Adrenal gland (tissue), 12 donors: ENCODE results near the gene UGCG. TPM values are rescaled to one million over a fixed set of nuclear protein-coding genes. Genes with fewer than 3 reads are reported as not detected.

Experiments used
- DNase-seq, 7 donors: peaks; one replicate each; pipeline ENCODE4 v3.0.0-alpha.2; 2019 to 2020
- H3K27ac ChIP-seq, 5 donors: fragments of 200-600 bp; sonication (generic) in 4 of 5; 1 replicate in 3 of 5; 2 replicates in 2 of 5; pipeline versions ENCODE4 v1.5.1 to v1.8.0; 2016 to 2020; ENCODE audit warnings: mild to moderate bottlenecking in 1 of 5
- H3K27me3 ChIP-seq: fragments of 200-600 bp; 2 replicates; pipeline ENCODE4 v1.8.0; 2021
- H3K36me3 ChIP-seq, 2 donors: fragments of 200-600 bp; replicated peaks in 1 of 2; 1 replicate in 1 of 2; 2 replicates in 1 of 2; pipeline versions ENCODE4 v1.5.1 to v1.8.0; 2018 to 2022
- H3K4me1 ChIP-seq, 2 donors: fragments of 200-600 bp; replicated peaks in 1 of 2; 1 replicate in 1 of 2; 2 replicates in 1 of 2; pipeline versions ENCODE4 v1.5.1 to v1.8.0; 2018 to 2021
- H3K4me3 ChIP-seq, 4 donors: fragments of 200-600 bp; sonication (generic) in 3 of 4; one replicate each; pipeline ENCODE4 v1.5.1; 2016 to 2018
- H3K9me3 ChIP-seq, 3 donors: fragments of 200-600 bp; sonication (generic) in 1 of 3; replicated peaks in 1 of 3; 1 replicate in 2 of 3; 2 replicates in 1 of 3; pipeline versions ENCODE4 v1.5.1 to v1.8.0; 2016 to 2021
- CTCF ChIP-seq, 6 experiments: fragments of 450-650 bp in 4 of 6; fragments of 200-600 bp in 2 of 6; sonication (generic) in 1 of 6; IDR thresholded peaks; 1 replicate in 5 of 6; 2 replicates in 1 of 6; pipeline versions ENCODE4 v1.5.1 to v1.8.0; 2016 to 2021; ENCODE audit warnings: antibody characterized with exemption in 6 of 6, mild to moderate bottlenecking in 2 of 6, moderate library complexity in 1 of 6
- POLR2A ChIP-seq, 2 donors: fragments of 450-650 bp; IDR thresholded peaks; one replicate each; pipeline ENCODE4 v1.6.1; 2017; ENCODE audit warnings: antibody characterized with exemption in 2 of 2, mild to moderate bottlenecking in 2 of 2, moderate library complexity in 1 of 2
- WGBS, 4 donors: extraction: QIAGEN DNeasy Blood & Tissue Kit in 2 of 4; methylation state at CpG; one replicate each; pipeline versions ENCODE4 v1.1.5 to v1.1.7; 2013 to 2017; 5-methylcytosine and 5-hydroxymethylcytosine counted together
- intact Hi-C, 2 donors: fragments of 100-400 bp; cut with DNase I; formaldehyde crosslinking; loops; one replicate each; pipeline versions ENCODE4 v1.14.1 to v1.15.0; 2022 to 2023
- polyA plus RNA-seq, 3 donors: library from polyadenylated mRNA; stranded (reverse); fragments of 200-250 nt in 2 of 3; fragments of 350-450 nt in 1 of 3; fragmentation: Illumina TruSeq in 1 of 3; extraction: RNeasy Lipid Tissue Mini Kit (QIAGEN cat#74804) in 1 of 3; gene quantifications; one replicate each; pipeline ENCODE4 v1.2.3, GENCODE V29; 2013 to 2014
- total RNA-seq, 9 donors: library from RNA; depleted of rRNA in 4 of 9; stranded (reverse); fragments of >200 nt in 4 of 9; fragments of 120-200 nt in 1 of 9; fragmentation: NEBNext Ultra II Directional in 1 of 9; extraction: Animal tissue kit (Norgen Biotek cat#: 25700) in 1 of 9; gene quantifications; one replicate each; pipeline versions ENCODE4 v1.1.0 to v1.2.4, GENCODE V29; 2013 to 2023
- donor health status: healthy with polysubstance abuse.
- donor health status: Bipolar disorder and iron deficiency.
- donor health status: DM: yes; HTN: yes; CAD: no.
- donor health status: DM: no; HTN: no; CAD: no.
- donor health status: DM: no; HTN: no; CAD: no.
- donor health status: DM: yes; HTN: yes; CAD: no.

The UGCG gene
- total and polyA plus RNA-seq, 12 donors, result 41.4 to 139 (median 84.0) TPM

GRCh38 chr9:111853450-111853827, 43.2 kb upstream of the UGCG start:
- no peak overlapping the region for H3K27ac ChIP-seq
- peaks cover 0 to 6% of the 10 kb centered on the region in 2 donors for H3K4me1 ChIP-seq
- H3K9me3 ChIP-seq, result no peaks in the 10 kb centered on the region
- no peaks in the 10 kb centered on the region for H3K27me3 ChIP-seq
- intact Hi-C loops, result no loop called here
- no peaks in the 10 kb centered on the region for H3K36me3 ChIP-seq
- no peak for DNase-seq
- no peak overlapping the region for H3K4me3 ChIP-seq
- TF ChIP-seq CTCF (IDR thresholded peaks at IDR 0.05) (no peak), POLR2A (IDR thresholded peaks at IDR 0.05) (no peak)

GRCh38 chr9:111854799-111855198, 41.8 kb upstream of the UGCG start:
- WGBS, 4 donors, result 65 to 73% (median 67%) methylated on average over 4 of the region's 4 CpGs
- no peak for TF ChIP-seq POLR2A (IDR thresholded peaks at IDR 0.05)
- TF ChIP-seq CTCF (IDR thresholded peaks at IDR 0.05), result no peak
- no peak for DNase-seq

GRCh38 chr9:111857555-111858211, 38.9 kb upstream of the UGCG start:
- Histone ChIP-seq H3K9me3 (no peaks in the 10 kb centered on the region), H3K36me3 (no peaks in the 10 kb centered on the region), H3K27ac (no peak overlapping the region), H3K4me3 (no peak overlapping the region), H3K4me1 (no peaks in the 10 kb centered on the region), H3K27me3 (no peaks in the 10 kb centered on the region)
- TF ChIP-seq CTCF (IDR thresholded peaks at IDR 0.05) (no peak), POLR2A (IDR thresholded peaks at IDR 0.05) (no peak)
- no peak for DNase-seq
- intact Hi-C loops, result no loop called here
- WGBS, 4 donors, result 83 to 100% (median 87%) methylated on average over 3 of the region's 3 CpGs

More at GRCh38 chr9:111854799-111855198, 41.8 kb upstream of the UGCG start:
- Histone ChIP-seq H3K27me3 (no peaks in the 10 kb centered on the region), H3K9me3 (no peaks in the 10 kb centered on the region), H3K36me3 (no peaks in the 10 kb centered on the region), H3K27ac (no peak overlapping the region), H3K4me3 (no peak overlapping the region), H3K4me1 (no peaks in the 10 kb centered on the region)
- intact Hi-C loops, result no loop called here

- WGBS, 4 donors, result 93 to 95% (median 94%) methylated on average over 4 of the region's 4 CpGs
- Histone ChIP-seq H3K27ac (no peak overlapping the region), H3K9me3 (no peaks in the 10 kb centered on the region), H3K4me1 (no peaks in the 10 kb centered on the region), H3K4me3 (no peak overlapping the region), H3K27me3 (no peaks in the 10 kb centered on the region), H3K36me3 (no peaks in the 10 kb centered on the region)
- TF ChIP-seq CTCF (IDR thresholded peaks at IDR 0.05), result no peak
- no peak for TF ChIP-seq POLR2A (IDR thresholded peaks at IDR 0.05)
- intact Hi-C loops, result no loop called here
- DNase-seq, result no peak
Measured at GRCh38 chr9:111860443-111860842, 36.2 kb upstream of the UGCG start.
